Measurements from ENCODE around the gene EPB42.

Gene EPB42

DNA sequence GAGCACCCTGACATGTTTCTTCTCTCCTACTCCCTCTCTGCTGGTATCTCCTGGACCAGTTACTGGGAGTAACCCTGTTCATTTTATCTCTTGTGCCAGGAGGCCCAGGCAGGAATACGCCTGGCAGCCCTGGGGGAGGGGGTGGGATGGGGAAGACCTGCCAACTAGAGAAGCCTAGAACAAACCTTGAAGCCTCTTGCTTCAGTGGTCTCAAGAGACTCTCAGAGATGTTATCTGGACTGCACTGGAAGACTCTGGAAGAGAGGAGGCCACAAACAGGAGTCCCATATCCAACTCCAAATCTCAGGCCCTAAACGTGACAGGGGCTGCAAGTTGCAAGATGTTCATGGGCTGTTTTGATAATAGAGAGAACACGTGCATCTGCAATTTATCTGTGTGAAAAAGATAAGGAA is at the start of gene EPB42:
Gene EPB42, minus strand, starts transcription at position 28 of the 413 bp plus-strand sequence. CDS start 193 bp downstream, outside the sequence.
- no peak for DNase-seq (ENCODE audit: low read depth in 2 of 2)

GRCh38 chr15:43270113-43270665 is 49.4 kb upstream of the EPB42 start:
- DNase-seq (ENCODE audit: low read depth in 2 of 2), result no peak

DNA sequence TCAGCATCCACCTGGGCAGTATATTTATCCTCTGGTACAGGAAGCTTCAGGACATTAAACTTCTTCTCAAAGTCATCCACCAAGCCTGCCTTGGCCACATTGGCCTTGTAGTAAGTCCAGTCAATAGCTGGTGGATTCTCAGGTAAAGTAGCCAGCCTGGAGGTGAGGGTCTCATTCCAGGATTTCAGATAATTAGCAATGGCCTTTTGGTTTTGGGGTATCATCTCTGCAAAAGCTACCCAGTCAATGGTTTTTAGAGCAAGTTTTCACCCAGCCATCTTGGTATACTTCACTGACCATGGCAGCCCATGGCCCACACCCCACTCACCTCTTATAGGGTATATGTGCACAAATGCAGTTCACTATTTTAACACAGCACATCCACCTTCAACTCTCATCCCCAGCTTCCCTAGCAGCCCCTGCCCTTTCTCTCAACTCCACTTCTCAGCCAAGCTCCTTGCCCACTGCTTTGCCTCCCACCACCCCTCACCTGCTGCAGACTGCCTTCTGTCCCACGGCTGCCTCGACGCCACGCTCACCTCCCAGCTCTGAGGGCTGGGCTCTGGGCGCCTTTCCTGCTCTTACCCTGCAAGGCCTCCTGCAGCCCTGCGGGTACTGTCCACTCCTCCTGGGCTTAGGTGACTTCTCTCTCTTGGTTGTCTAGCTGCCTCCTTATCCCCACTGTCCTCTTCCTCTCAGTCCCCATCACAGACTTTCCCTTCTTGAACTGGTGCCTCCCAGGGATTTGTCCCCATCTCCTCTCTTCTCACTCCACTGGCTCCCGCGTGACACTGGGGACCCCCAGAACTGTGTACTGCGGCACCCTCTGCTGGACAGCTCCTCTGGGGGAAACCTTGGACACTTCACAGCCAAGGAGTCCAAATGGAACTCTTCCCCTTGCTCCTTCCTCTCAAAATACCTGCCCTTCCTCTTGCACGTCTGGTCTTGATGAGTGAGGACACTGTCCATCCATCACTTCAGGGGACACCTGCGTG is 47.6 kb upstream of the EPB42 start:
- DNase-seq (ENCODE audit: low read depth in 2 of 2), result no peak

DNA sequence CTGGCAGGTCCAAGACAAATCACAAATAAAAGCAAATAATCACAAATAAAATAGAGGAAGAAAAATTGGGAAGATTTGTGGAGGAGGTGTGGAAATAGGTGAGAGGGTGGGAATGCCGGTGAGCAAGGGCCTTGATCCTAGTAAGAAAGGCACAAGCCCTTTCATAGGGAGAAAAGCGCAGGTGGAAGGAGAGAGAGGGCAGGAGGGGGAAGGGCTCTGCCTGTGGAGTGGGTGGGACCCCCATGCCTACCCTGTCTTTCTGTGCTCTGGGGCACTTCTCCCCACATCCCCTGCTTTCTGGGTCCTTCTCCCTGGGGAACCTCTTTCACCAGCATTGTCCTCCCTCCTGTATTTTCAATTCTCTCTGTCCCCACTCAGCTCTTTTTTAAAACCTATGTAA is 46.6 kb upstream of the EPB42 start:
- no peak for DNase-seq (ENCODE audit: low read depth in 2 of 2)

DNA sequence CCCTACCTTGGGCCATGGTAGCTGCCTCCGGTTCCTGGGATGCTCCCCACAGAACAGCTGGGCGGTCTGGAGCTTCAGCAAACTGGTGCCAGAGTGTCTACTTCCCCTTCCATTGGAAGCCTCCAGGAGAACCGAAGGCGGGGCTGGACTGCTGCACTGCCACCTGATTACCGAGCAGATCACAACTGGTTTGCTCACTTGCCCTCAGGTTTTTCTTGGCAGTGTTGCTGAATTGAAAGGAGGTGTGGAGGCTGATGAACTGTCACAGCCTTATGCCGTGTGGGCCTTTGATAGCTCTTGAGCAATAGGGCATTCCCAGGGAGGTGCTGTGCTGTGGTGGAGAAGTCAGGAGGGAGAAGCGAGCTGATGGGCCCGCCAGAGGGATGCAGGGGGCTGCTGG is 46.0 kb upstream of the EPB42 start, which contains the start of gene TGM5:
Gene TGM5, minus strand, starts transcription at position 95 of the 400 bp plus-strand sequence. Its CDS starts 79 bp downstream, at position 16.
- no peak for DNase-seq (ENCODE audit: low read depth in 2 of 2)

GRCh38 chr15:43266386-43266785 is 45.6 kb upstream of the EPB42 start:
- DNase-seq (ENCODE audit: low read depth in 2 of 2), result no peak

GRCh38 chr15:43260011-43260615 is 39.3 kb upstream of the EPB42 start:
- DNase-seq (ENCODE audit: low read depth in 2 of 2), result no peak

GRCh38 chr15:43258781-43259180 is 38.0 kb upstream of the EPB42 start:
- DNase-seq (ENCODE audit: low read depth in 2 of 2), result no peak

DNA sequence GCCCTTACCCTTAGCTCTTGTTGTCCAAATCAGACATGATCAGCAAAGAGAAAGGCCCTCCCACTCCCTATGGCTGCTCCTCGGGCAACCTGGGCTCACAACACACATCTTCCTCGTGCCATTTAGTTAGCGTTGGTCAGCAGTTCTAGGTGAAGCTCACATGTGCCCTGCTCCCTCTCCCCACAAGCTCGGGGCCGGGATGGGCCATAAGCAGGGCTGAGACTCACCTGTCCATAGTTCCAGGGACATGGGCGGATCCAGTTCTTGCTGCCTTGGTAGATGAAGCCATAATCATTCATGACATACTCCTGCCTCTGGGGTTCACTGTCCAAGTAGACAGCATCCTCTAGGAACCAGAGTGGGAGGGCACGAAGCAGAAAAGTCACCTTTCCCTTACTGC is 35.5 kb upstream of the EPB42 start:
- DNase-seq (ENCODE audit: low read depth in 2 of 2), result no peak

DNA sequence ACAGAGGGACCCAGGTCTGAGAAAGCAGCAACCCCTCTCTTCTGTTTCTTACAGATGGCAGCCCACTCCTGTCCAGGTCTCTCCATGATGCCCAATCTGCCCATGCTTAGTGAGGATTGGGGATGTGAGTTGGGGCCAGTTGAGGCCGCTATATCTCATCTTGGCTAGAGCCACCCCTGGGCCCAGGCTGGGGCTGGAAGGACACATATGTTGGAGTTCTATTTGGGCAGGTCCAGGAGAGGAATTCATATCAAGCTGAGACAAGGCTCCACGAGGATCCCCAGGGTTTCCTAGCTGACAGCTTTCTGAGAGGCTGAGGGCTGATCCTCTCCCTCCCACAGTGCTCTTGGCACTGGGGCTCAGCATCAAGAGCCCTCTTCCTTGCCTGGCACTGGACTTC is 34.6 kb upstream of the EPB42 start:
- DNase-seq (ENCODE audit: low read depth in 2 of 2), result no peak

DNA sequence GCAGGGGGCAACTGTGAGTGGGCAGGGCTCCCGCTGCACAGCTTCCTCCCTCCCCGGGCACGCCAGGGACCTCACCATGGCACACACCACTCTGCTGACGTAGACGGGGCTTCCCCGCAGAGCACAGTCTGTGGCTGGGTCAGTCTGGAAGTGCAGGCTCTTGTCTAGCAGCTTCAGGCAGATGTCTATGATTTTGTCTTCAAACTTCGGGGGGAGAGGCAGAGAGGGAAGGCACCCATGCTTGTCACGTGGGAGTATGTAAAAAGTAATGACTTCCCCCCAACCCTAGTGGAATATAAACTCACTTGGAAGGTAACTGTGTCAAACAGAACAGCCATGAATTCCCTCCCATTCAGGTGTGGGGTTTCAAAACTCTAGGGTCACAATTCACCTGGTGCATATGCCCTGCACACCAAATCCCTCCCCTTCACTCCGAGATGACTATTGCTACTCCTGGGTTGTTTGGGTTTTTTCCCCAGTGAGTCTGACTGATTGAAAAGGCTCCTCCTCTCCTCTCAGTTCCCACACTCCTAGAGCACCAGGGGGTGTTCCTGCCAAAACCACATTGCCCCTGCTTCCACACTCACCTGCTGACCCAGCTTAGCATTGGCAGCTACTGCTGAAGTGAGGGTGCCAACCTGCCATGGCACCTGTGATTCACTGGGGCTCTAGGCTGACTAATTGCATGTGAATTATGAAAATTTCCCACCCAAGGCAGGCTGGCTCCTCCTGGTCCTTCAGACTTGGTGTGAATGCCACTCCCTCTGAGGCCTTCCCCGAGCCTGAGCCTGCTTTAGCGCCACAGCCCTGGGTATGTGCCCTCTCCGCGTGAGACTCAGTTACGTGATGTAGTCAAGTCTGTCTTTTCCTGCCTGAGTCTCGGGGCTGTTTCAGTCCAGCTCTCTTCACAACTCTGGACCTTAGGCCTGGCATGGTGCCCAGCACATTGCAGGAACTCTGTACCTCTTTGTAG is 32.9 kb upstream of the EPB42 start:
- no peak for DNase-seq (ENCODE audit: low read depth in 2 of 2)

GRCh38 chr15:43251871-43252250 is 31.0 kb upstream of the EPB42 start:
- no peak for DNase-seq (ENCODE audit: low read depth in 2 of 2)

- no peak for DNase-seq (ENCODE audit: low read depth in 2 of 2)
Measured at GRCh38 chr15:43251185-43251870, 30.5 kb upstream of the EPB42 start.

DNA sequence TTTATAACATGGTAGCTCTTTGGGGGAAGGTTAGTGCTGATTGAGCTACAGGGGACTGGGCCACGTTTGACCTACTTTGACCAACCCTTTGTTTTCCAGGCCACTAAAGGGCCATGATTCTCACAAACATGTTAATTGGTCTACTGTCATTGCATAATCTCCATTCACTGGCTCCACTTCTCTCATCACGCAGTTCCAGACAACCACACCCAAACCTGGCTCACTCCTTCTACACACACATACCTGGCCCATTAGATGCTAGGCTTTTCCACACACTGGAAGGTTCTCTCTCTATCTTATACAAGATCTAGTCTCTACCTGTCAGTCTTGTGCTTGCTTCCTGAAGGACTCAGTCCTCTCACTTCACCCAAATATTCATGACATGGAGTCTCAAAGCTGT is 30.0 kb upstream of the EPB42 start:
- no peak for DNase-seq (ENCODE audit: low read depth in 2 of 2)

GRCh38 chr15:43249699-43250203 is 28.9 kb upstream of the EPB42 start:
- DNase-seq (ENCODE audit: low read depth in 2 of 2), result no peak

DNA sequence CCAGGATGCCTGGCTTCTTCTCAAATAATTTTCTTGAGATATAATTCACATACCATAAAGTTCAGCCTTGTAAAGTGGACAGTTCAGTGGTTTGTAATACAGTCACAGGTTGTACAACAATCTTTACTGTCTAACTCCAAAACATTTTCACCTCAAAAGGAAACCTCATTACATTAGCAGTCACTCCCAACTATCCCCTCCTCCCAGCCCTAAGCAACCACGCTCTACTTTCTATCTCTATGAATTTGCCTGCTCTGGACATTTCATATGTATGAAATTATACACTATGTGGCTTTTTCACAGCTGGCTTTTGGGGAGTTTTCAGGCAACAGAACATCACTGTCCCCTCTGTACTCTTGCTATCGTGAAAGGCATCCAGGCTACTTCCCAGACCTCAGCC is 28.4 kb upstream of the EPB42 start:
- no peak for DNase-seq (ENCODE audit: low read depth in 2 of 2)

- DNase-seq (ENCODE audit: low read depth in 2 of 2), result no peak
Measured at GRCh38 chr15:43246261-43246774, 25.5 kb upstream of the EPB42 start.

GRCh38 chr15:43244092-43244491 is 23.3 kb upstream of the EPB42 start:
- DNase-seq (ENCODE audit: low read depth in 2 of 2), result no peak

GRCh38 chr15:43243020-43243645 is 22.3 kb upstream of the EPB42 start:
- DNase-seq (ENCODE audit: low read depth in 2 of 2), result no peak

- no peak for DNase-seq (ENCODE audit: low read depth in 2 of 2)
Measured at GRCh38 chr15:43242616-43243015, 21.8 kb upstream of the EPB42 start.
